Islet of Langerhans (tissue), 1 donor: ENCODE data around the gene PSMD2.
A peak's percentile ranks its signal among the peaks of the same experiment; 100 is the strongest.

ENCODE experiments used
- FAIRE-seq: peaks from one replicate; lab custom pipeline; 2011; peaks lifted over from hg19 to GRCh38; lab: Jason Lieb, UNC

PSMD2 gene

GRCh38 chr3:184317201-184317600 lies 18.2 kb downstream of the PSMD2 start:
- FAIRE-seq: no peak

- no peak for FAIRE-seq
Measured at GRCh38 chr3:184320104-184320445, 21.0 kb downstream of the PSMD2 start.

- FAIRE-seq: no peak
Measured at GRCh38 chr3:184321666-184322065, 22.6 kb downstream of the PSMD2 start.

GRCh38 chr3:184322731-184323487 lies 23.9 kb downstream of the PSMD2 start:
- no peak for FAIRE-seq

GRCh38 chr3:184323696-184324095 lies 24.7 kb downstream of the PSMD2 start:
- FAIRE-seq: no peak

- no peak for FAIRE-seq
Measured at GRCh38 chr3:184325269-184325668, 26.2 kb downstream of the PSMD2 start.

- FAIRE-seq: no peak
Measured at GRCh38 chr3:184325715-184326369, 26.8 kb downstream of the PSMD2 start.

- no peak for FAIRE-seq
Measured at GRCh38 chr3:184327171-184327570, 28.1 kb downstream of the PSMD2 start.

GRCh38 chr3:184328516-184328915 lies 29.5 kb downstream of the PSMD2 start:
- FAIRE-seq: no peak

GRCh38 chr3:184332370-184333090 lies 33.5 kb downstream of the PSMD2 start:
- FAIRE-seq: no peak

- no peak for FAIRE-seq
Measured at GRCh38 chr3:184333190-184333589, 34.1 kb downstream of the PSMD2 start.

- FAIRE-seq: no peak
Measured at GRCh38 chr3:184333700-184334099, 34.7 kb downstream of the PSMD2 start.

GRCh38 chr3:184334470-184335158 lies 35.6 kb downstream of the PSMD2 start:
- FAIRE-seq: no peak

- no peak for FAIRE-seq
Measured at GRCh38 chr3:184335291-184335660, 36.2 kb downstream of the PSMD2 start.

- FAIRE-seq: no peak
Measured at GRCh38 chr3:184335661-184336546, 36.9 kb downstream of the PSMD2 start.

GRCh38 chr3:184336547-184337398 lies 37.7 kb downstream of the PSMD2 start:
- peak; percentile 53 for FAIRE-seq

GRCh38 chr3:184337399-184337714 lies 38.3 kb downstream of the PSMD2 start, which contains the start of gene FAM131A:
Gene FAM131A (plus strand): TSS chr3:184337600. CDS start chr3:184337631, 31 bp downstream.
- no peak for FAIRE-seq

GRCh38 chr3:184337981-184338380 lies 38.9 kb downstream of the PSMD2 start:
- FAIRE-seq: no peak

- no peak for FAIRE-seq
Measured at GRCh38 chr3:184338511-184338945, 39.5 kb downstream of the PSMD2 start.

- no peak for FAIRE-seq
Measured at GRCh38 chr3:184339001-184339400, 40.0 kb downstream of the PSMD2 start.
